GM21619 (cell line): Measurements from ENCODE around the gene NAA10.

Source experiments
- ATAC-seq: cut with Tn5 transposase; IDR thresholded peaks from one replicate; pipeline ENCODE4 v1.9.1; 2021; ENCODE audit not compliant: unreplicated experiment

NAA10 gene

DNA sequence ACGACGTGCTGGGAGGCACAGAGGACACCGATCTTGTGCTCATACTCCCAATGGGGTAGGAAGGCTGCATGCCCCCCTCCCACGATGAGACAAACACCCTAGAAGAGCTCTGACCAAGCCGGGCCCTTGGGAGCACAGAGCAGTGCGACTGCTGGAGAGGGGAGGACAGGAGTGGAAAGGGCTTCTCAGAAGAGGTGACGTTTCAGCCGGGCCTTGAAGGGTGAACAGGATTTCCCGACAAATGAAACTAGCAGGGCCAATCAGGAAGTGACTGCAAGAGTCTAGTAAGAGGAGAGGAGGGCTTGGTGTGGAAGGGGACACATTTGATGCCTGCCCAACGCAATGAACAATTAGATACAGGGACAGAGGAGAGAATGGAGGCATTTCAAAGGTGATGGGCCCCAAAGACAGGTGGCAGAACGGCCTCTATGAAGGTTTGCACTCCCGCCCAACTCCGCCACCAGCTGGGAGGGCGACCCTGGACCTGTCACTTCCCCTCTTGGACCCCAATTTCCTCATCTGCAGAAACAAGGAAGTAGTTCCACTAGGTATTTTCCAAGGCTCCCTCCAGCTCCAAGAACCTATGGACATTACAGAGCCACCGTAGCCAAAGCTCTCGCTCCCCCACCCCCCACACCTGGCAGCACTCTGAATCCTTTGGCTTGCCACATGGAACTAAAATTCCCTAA, 32.8 kb upstream of the NAA10 start:
- no peak for ATAC-seq

DNA sequence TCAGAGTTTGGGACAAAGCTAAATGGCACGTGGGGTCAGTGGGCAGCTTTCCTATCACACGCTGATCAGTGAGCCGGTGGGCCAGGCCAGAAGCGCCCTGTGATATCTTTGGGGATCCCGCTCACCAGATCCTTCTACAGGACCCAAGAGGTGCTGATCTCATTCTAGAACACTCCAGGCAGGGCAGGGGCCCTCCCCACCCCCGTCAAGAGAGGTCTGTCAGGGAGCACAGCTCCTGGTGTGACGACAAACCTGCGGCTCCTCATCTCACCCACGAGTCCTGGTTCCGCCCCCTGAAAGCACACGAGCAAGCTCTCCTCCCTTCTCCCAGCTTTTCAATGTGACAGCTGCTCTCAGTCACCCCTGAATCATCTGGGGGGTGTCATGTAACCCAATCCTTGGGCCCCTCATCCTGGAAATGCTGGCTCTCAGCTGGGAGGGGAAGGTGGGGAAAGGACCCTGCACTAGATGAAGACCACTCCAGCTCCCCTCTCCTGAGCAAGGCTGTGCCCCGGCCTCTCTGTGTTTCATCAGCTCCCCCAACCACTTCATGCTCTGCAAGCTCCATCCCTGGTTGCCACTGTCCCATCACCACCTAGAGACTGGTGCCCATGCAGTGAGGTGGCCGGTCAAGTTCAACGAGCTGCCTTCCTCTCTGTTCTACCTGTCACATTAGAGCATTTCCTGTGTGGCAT, 32.2 kb upstream of the NAA10 start:
- no peak for ATAC-seq

GRCh38 chrX:153966283-153966688, 31.4 kb upstream of the NAA10 start:
- ATAC-seq: no peak

DNA sequence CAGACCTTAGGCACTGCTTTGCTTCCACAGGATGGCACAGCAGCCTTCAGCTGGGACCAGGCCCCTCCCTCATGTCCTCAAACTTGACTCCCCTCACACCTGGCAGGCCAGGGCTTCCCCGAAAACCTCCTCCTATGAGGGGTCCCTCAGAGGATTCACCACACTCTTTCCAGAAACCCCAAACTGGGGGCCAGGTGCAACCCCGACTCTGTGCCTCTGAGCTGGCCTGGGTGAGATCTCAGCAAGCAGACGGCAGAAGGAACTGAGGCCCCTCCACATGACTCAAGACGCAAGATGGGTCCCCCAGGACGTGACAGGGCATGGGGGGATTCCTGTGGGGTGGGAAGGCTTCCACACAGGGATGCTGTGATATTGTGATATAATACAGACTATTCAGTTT, 30.6 kb upstream of the NAA10 start:
- ATAC-seq: no peak

DNA sequence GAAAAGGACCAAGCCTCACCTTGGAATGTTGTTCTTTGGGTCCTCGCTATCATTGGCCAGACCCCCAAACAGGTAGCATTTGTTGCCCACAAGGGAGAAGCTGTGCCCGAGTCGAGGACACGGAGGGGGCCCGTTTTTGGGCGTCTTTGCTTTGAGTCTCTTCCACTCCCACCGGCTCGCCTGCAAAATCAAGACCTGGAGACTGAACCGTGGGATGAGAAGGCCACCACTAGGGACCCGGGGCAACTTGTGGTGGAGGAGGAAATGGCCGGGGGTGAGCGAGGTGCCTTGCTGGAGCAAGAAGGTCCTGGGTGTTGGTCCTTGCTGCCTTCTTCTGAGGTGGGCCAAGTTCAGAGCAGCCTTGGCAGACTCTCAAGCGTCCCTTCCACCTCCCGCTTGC, 29.3 kb upstream of the NAA10 start:
- no peak for ATAC-seq

DNA sequence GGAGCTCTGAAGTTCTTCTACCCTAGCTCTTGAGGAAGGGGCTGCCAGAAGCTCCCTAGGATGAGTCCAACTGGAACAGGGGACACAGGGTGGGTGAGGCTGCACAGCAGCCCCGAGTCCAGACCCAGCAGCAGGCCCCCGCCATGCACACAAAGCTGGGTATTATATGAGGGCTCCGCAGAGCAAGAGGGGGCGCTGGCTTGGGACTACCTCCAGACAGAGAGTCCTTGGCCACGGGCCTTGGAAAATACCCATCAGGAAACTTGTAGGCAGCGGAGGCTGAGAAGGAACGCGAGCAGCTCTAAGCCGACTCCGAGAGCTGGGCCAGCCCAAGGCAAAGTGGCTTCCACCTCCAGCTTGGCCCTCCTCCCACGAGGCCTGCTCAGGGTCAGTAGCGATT, 28.7 kb upstream of the NAA10 start:
- ATAC-seq: no peak

- ATAC-seq: no peak
Measured at GRCh38 chrX:153961292-153961691, 26.5 kb upstream of the NAA10 start.

- no peak for ATAC-seq
Measured at GRCh38 chrX:153960786-153961185, 25.9 kb upstream of the NAA10 start.

GRCh38 chrX:153960077-153960476, 25.2 kb upstream of the NAA10 start:
- ATAC-seq: no peak

DNA sequence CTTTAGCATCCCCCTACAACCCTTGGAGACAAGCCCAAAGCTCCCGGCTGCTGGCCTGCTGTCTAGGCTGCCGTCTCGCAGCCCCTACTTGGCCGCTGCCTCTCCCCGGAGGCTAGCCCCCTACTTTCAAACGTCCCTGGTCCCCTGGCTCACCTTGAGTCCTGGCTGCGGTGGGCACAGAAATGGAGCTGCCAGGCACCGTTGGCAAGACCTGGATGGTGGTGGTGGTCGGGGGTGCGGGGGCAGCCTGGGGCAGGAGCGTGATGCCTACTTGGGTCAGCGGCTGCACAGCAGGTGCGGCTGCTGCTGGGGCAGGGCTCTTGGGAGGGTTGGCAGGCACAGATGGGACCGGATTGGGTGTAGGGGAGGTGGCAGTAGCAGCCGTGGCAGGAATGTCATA, 24.8 kb upstream of the NAA10 start:
- ATAC-seq: no peak

DNA sequence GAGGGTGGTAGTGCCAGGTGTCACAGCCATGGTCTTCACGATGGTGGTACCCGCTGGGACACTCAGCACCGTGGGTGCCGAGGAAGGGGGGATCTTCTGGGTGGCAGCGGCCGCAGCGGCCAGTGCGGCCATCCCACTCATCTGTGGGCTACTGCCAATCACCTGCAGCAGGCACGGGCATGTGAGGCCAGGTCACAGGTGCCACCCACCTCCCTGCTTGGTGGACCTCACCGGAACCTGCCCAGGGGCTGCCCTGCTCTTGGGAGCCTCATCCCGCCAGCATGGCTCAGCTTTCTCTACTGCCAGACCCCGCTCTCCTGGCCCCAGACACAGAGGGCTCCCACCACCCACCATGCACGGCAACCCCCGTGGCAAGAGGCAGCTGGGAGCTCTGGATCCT, 23.8 kb upstream of the NAA10 start:
- ATAC-seq: no peak

- ATAC-seq: no peak
Measured at GRCh38 chrX:153957224-153957623, 22.4 kb upstream of the NAA10 start.

DNA sequence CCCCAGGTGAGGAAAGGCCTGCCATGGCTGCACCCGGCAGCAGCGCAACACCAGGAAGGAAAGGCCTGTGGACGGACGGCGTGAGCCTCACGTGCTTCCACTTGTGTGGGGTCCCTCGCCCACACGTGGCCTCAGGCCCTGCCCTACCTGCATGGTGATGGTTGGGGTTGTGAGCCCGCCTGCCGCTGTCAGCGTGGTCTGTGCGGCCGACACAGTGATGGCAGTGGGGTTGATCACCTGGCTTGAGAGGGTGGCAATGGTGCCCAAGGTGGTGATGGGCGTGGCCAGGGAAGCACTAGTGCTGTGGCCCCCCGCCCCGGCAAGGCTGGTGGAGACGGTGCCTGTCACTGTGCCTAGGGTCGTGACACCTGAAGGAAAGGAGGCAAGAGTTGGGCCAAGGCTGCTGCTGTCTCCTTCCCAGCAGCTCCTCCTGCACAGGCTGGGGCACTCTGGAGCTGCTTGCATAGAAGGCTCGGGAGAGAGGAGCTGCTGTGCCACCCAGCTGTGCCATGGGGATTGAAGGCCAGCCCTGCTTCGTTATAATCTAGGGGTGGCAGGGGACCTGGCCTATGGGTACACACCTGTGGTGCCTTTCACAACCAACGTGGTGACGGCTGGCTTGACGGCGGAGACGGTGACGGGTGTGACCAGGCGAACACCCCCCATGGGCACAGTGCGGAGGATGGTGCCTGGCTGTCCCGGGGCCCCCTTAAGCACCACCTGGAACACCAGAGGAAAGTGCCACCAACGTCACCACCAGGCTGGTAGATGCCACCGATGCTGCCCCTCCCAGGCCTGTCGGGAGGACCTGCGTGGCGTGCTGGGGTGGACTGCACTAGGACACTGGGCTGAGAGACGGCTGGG, 21.4 kb upstream of the NAA10 start:
- no peak for ATAC-seq

DNA sequence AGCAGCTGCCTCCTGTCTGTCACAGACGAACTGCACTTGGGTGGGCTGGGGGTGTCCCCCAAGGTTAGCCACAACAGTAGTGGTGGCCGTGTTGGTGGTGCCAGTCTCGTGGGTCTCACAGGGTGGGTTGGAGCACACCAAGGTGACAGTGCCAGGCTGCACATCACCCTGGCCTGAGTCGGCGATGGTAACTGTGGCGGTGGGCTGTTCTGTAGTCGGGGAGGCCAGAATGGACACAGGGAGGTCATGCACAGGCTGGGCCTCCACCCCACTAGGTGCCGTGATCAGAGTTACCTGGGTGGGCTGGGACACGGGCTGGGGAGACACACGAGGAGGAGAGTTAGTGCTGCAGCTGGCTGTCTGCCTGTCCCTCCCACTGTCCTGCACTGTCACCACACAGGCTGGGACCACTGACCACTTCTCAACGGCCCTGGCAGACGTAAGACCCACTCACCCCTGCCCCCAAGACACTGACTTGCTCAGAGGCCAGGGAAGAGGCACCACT, 20.4 kb upstream of the NAA10 start:
- no peak for ATAC-seq

GRCh38 chrX:153954558-153955227, 19.9 kb upstream of the NAA10 start:
- no peak for ATAC-seq

GRCh38 chrX:153953892-153954557, 19.2 kb upstream of the NAA10 start:
- no peak for ATAC-seq

DNA sequence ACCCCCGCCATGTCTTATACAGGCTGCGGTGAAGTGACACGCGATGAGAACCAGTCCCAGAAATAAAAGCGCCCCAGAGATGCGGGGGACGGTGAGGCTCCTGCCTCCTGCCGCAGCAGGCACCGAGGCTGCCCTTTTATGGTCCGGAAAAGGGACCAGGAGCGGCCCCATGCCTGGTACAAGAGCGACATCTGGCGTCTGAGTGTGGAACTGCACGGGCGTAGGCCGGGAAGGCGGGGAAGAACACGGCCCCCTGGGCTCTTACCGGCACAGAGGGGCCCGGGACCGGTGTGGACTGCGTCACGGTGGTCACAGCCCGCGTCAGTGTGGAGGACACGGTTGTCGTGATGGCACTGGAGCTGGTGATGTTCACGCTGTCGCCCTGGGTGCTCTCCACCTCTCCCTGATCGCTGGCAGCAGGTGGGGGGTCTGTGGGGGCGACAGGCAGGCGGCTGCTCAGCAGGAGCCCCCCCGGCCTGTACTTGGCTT, 18.5 kb upstream of the NAA10 start:
- ATAC-seq: peak; percentile 51

GRCh38 chrX:153952373-153953026, 17.7 kb upstream of the NAA10 start:
- no peak for ATAC-seq

- no peak for ATAC-seq
Measured at GRCh38 chrX:153951683-153952372, 17.0 kb upstream of the NAA10 start.
